ENCODE data around the gene POU3F1. TPM values are rescaled to one million over a fixed set of nuclear protein-coding genes. Genes with fewer than 3 reads are reported as not detected.

The POU3F1 gene
- total RNA-seq, 2 experiments from 2014 or later = not detected

DNA sequence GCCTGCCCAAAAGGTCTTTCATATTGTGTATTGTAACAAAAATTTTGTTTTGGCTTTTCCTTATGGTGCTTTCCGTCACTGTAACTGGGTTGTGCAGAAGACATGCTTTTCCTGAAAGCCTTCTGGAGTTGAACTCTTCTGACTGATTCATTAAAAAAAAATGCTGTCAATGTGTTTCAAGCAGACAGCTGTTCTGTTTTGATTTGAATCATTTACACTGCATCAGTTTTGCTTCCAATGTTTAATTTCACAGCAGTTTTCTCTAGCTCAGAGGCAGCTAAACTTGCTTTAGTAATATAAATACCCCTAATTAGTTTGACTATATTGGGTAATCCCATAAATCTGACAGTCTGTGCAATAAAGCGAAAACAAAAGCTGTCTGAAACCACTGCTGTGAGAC lies 26.2 kb downstream of the POU3F1 start:
- H3K27ac Mint-ChIP-seq = no peak overlapping the region
- peaks cover 11% of the 10 kb centered on the region for H3K4me1 Mint-ChIP-seq (ENCODE audit: low read depth)
- no peaks in the 10 kb centered on the region for H3K27me3 Mint-ChIP-seq (ENCODE audit: low read depth)
- CTCF ChIA-PET = interaction anchor here (0.9 to 16.1 kb wide), 6 partner anchors 10 to 815 kb away, joined by 3 to 215 read pairs (median 8); partner anchors contain the start of gene SF3A3
- no peak overlapping the region for H3K4me3 Mint-ChIP-seq
- ATAC-seq (no peak), DNase-seq (no peak)
- POLR2A ChIA-PET = interaction anchor here (0.7 kb wide), 1 partner anchor 213 kb away, joined by 4 read pairs; no protein-coding TSS in a partner anchor
- peaks cover 59% of the 10 kb centered on the region for H3K36me3 Mint-ChIP-seq (ENCODE audit: low read depth)
- no peaks in the 10 kb centered on the region for H3K9me3 Mint-ChIP-seq (ENCODE audit: insufficient read depth)

DNA sequence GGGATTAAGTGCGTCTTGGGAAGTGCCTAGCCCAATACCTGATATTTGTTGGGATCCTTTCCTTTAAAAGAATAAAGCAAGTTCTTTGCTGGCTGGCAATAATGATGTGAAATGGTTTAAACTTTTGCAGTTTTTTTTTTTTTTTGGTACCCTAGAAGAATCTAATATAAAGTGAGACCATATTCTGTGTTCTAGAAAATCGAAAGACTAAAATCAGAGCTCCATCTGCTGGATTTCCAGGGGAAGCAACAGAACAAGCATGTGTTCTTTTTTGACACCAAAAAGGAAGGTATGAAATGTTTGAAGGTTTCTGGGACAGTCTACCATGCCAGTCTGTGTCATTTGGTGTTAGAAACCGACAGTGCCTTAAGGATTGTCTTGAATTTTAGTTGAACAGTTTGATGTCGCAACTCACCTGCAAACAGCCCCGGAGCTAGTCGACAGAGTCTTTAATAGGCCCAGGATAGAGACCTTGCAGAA lies 27.7 kb downstream of the POU3F1 start:
- ChIA-PET POLR2A (no interaction called here), CTCF (interaction anchor here (0.7 to 16.1 kb wide), 16 partner anchors 8 to 816 kb away, joined by 3 to 215 read pairs (median 3); partner anchors contain the start of genes POU3F1 and SF3A3)
- Mint-ChIP-seq H3K36me3 (ENCODE audit: low read depth) (peaks cover 49% of the 10 kb centered on the region), H3K9me3 (ENCODE audit: insufficient read depth) (no peaks in the 10 kb centered on the region), H3K4me3 (no peak overlapping the region), H3K27ac (no peak overlapping the region), H3K4me1 (ENCODE audit: low read depth) (peaks cover 21% of the 10 kb centered on the region), H3K27me3 (ENCODE audit: low read depth) (no peaks in the 10 kb centered on the region)
- ATAC-seq = peak; percentile 69
- no peak for DNase-seq

GRCh38 chr1:38015978-38016725 lies 30.4 kb downstream of the POU3F1 start:
- ChIA-PET CTCF (interaction anchor here (0.9 to 16.1 kb wide), 4 partner anchors 10 to 157 kb away, joined by 4 to 215 read pairs (median 13); partner anchors contain the start of genes MTF1 and SF3A3), POLR2A (no interaction called here)
- no peak for DNase-seq
- no peak overlapping the region for H3K4me3 Mint-ChIP-seq
- no peaks in the 10 kb centered on the region for H3K27me3 Mint-ChIP-seq (ENCODE audit: low read depth)
- no peak for ATAC-seq
- peaks cover 38% of the 10 kb centered on the region for H3K4me1 Mint-ChIP-seq (ENCODE audit: low read depth)
- H3K27ac Mint-ChIP-seq = no peak overlapping the region
- no peaks in the 10 kb centered on the region for H3K9me3 Mint-ChIP-seq (ENCODE audit: insufficient read depth)
- peaks cover 46% of the 10 kb centered on the region for H3K36me3 Mint-ChIP-seq (ENCODE audit: low read depth)

DNA sequence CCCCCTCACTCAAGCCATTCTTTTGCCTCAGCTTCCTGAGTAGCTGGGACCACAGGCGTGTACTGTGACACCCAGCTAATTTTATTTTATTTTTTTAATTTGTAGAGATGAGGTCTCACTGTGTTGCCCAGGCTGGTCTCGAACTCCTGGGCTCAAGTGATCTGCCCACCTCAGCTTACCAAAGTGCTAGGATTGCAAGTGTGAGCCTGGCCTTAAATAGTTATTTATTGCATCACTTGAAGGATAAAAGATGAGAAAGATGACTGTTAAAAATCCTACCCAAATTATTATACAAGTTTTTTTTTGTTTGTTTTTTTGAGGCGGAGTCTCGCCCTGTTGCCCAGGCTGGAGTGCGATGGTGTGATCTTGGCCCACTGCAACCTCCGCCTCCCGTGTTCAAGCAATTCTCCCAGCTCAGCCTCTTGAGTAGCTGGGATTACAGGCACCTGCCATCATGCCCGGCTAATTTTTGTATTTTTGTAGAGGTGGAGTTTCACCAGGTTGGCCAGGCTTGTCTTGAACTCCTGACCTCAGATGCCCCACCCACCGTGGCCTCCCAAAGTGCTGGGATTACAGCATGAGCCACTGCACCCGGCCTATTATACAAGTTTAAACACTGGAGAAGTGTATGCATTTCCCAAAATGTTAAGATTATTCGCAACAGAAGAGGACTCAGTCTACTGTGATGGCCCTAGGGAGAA lies 31.7 kb downstream of the POU3F1 start:
- Mint-ChIP-seq H3K9me3 (ENCODE audit: insufficient read depth) (no peaks in the 10 kb centered on the region), H3K27ac (no peak overlapping the region), H3K27me3 (ENCODE audit: low read depth) (no peaks in the 10 kb centered on the region), H3K4me1 (ENCODE audit: low read depth) (peaks cover 47% of the 10 kb centered on the region), H3K36me3 (ENCODE audit: low read depth) (peaks cover 39% of the 10 kb centered on the region), H3K4me3 (no peak overlapping the region)
- DNase-seq (no peak), ATAC-seq (no peak)
- ChIA-PET POLR2A (interaction anchor here (0.7 kb wide), 1 partner anchor 560 kb away, joined by 3 read pairs; no protein-coding TSS in a partner anchor), CTCF (interaction anchor here (0.9 to 16.1 kb wide), 5 partner anchors 8 to 155 kb away, joined by 4 to 215 read pairs (median 13); partner anchors contain the start of genes MTF1 and SF3A3)

GRCh38 chr1:38014171-38014570 lies 32.4 kb downstream of the POU3F1 start:
- ChIA-PET CTCF (interaction anchor here (3.1 to 16.1 kb wide), 4 partner anchors 8 to 154 kb away, joined by 11 to 215 read pairs (median 18); partner anchors contain the start of genes MTF1 and SF3A3), POLR2A (interaction anchor here (0.7 to 2.3 kb wide), 2 partner anchors 24 to 559 kb away, joined by 3 to 11 read pairs; partner anchors contain the start of gene SF3A3)
- DNase-seq (no peak), ATAC-seq (no peak)
- Mint-ChIP-seq H3K9me3 (ENCODE audit: insufficient read depth) (no peaks in the 10 kb centered on the region), H3K4me1 (ENCODE audit: low read depth) (peaks cover 54% of the 10 kb centered on the region), H3K27me3 (ENCODE audit: low read depth) (no peaks in the 10 kb centered on the region), H3K27ac (peak overlapping the region; percentile 1), H3K4me3 (no peak overlapping the region), H3K36me3 (ENCODE audit: low read depth) (peaks cover 36% of the 10 kb centered on the region)

- ChIA-PET CTCF (interaction anchor here (3.1 to 16.1 kb wide), 4 partner anchors 9 to 153 kb away, joined by 11 to 215 read pairs (median 18); partner anchors contain the start of genes MTF1 and SF3A3), POLR2A (interaction anchor here (0.7 to 2.3 kb wide), 5 partner anchors 14 to 23 kb away, joined by 3 to 11 read pairs (median 4); partner anchors contain the start of gene SF3A3)
- H3K27me3 Mint-ChIP-seq (ENCODE audit: low read depth) = no peaks in the 10 kb centered on the region
- ATAC-seq (no peak), DNase-seq (no peak)
- H3K4me1 Mint-ChIP-seq (ENCODE audit: low read depth) = peaks cover 55% of the 10 kb centered on the region
- H3K4me3 Mint-ChIP-seq = peak overlapping the region; percentile 98
- peak overlapping the region; percentile 97 for H3K27ac Mint-ChIP-seq
- no peaks in the 10 kb centered on the region for H3K9me3 Mint-ChIP-seq (ENCODE audit: insufficient read depth)
- H3K36me3 Mint-ChIP-seq (ENCODE audit: low read depth) = peaks cover 26% of the 10 kb centered on the region
These were observed 33.4 kb downstream of the POU3F1 start for GRCh38 chr1:38013227-38013622.

GRCh38 chr1:38012363-38013226 lies 34.0 kb downstream of the POU3F1 start, which contains the start of gene UTP11:
Gene UTP11, plus strand, starts transcription at chr1:38012734. Its CDS starts 69 bp downstream, at chr1:38012803.
- Mint-ChIP-seq H3K36me3 (ENCODE audit: low read depth) (peaks cover 25% of the 10 kb centered on the region), H3K27ac (peak within 1 kb of the TSS; percentile 97), H3K4me1 (ENCODE audit: low read depth) (peaks cover 55% of the 10 kb centered on the region), H3K9me3 (ENCODE audit: insufficient read depth) (no peaks in the 10 kb centered on the region), H3K4me3 (peak within 1 kb of the TSS; percentile 98), H3K27me3 (ENCODE audit: low read depth) (no peaks in the 10 kb centered on the region)
- DNase-seq (peak; percentile 96), ATAC-seq (peak; percentile 92)
- CTCF ChIA-PET = interaction anchor here (0.6 to 16.1 kb wide), 7 partner anchors 10 to 153 kb away, joined by 4 to 215 read pairs (median 13); partner anchors contain the start of genes MTF1 and SF3A3
- POLR2A ChIA-PET = interaction anchor here (0.6 to 2.3 kb wide), 8 partner anchors 9 to 533 kb away, joined by 3 to 11 read pairs (median 4); partner anchors contain the start of gene SF3A3

DNA sequence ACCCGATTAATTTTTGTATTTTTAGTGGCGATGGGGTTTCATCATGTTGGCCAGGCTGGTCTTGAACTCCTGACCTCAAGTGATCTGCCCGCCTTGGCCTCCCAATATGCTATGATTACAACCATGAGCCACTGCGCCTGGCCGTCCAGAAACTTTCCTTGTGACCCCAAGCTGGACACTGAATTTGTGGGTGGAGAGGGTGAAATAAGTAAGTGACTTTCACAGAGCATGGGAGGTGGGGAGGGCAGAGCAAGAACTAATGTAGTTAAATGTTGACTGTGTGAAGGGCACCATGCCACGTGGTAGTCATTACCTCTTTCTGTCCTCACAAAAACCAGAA lies 36.8 kb downstream of the POU3F1 start:
- no peak overlapping the region for H3K4me3 Mint-ChIP-seq
- ChIA-PET POLR2A (interaction anchor here (0.6 to 2.4 kb wide), 5 partner anchors 10 to 495 kb away, joined by 3 to 24 read pairs (median 9); partner anchors contain the start of genes MEAF6 and SF3A3), CTCF (interaction anchor here (0.9 to 16.1 kb wide), 6 partner anchors 9 to 1182 kb away, joined by 3 to 215 read pairs (median 10); partner anchors contain the start of gene SF3A3)
- DNase-seq = no peak
- H3K27ac Mint-ChIP-seq = peak overlapping the region; percentile 95
- ATAC-seq = no peak
- no peaks in the 10 kb centered on the region for H3K27me3 Mint-ChIP-seq (ENCODE audit: low read depth)
- H3K9me3 Mint-ChIP-seq (ENCODE audit: insufficient read depth) = no peaks in the 10 kb centered on the region
- H3K4me1 Mint-ChIP-seq (ENCODE audit: low read depth) = peaks cover 49% of the 10 kb centered on the region
- H3K36me3 Mint-ChIP-seq (ENCODE audit: low read depth) = peaks cover 11% of the 10 kb centered on the region

- Mint-ChIP-seq H3K9me3 (ENCODE audit: insufficient read depth) (no peaks in the 10 kb centered on the region), H3K36me3 (ENCODE audit: low read depth) (peaks cover 13% of the 10 kb centered on the region), H3K4me3 (peak overlapping the region; percentile 15), H3K27me3 (ENCODE audit: low read depth) (no peaks in the 10 kb centered on the region), H3K27ac (peak overlapping the region; percentile 95), H3K4me1 (ENCODE audit: low read depth) (peaks cover 53% of the 10 kb centered on the region)
- ATAC-seq (peak; percentile 57), DNase-seq (peak; percentile 76)
- CTCF ChIA-PET = interaction anchor here (0.9 to 16.1 kb wide), 5 partner anchors 10 to 1183 kb away, joined by 3 to 215 read pairs (median 7); partner anchors contain the start of gene SF3A3
- POLR2A ChIA-PET = interaction anchor here (0.6 to 2.4 kb wide), 7 partner anchors 9 to 495 kb away, joined by 3 to 24 read pairs (median 3); partner anchors contain the start of genes MEAF6 and SF3A3
These were observed 37.3 kb downstream of the POU3F1 start for GRCh38 chr1:38009088-38009840.
